GM18520 (cell line): ENCODE data around the gene SLC6A6.

Experiments used
- ATAC-seq: cut with Tn5 transposase; IDR thresholded peaks from one replicate; pipeline ENCODE4 v1.9.1; 2021; ENCODE audit not compliant: unreplicated experiment

The SLC6A6 gene

DNA sequence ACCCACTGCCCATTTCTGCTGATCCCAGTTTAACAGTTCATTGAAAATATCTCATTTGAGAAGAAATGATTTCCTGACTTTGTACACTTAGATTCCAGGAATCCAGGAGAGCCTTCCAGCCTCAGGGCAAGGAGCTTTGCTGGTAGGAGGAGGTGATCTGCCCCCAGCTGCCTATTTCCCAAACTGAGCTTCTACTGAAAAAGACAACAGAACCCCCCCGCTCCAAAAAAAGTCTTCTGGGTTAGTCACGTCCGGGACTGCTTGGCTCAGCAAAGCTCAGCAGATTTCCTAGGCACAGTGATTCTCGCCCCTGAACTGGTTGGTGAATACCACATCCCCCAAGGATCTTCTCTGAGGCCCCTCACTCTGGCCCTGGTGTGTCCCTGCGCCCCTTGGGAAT, 13.1 kb downstream of the SLC6A6 start:
- ATAC-seq, result no peak

DNA sequence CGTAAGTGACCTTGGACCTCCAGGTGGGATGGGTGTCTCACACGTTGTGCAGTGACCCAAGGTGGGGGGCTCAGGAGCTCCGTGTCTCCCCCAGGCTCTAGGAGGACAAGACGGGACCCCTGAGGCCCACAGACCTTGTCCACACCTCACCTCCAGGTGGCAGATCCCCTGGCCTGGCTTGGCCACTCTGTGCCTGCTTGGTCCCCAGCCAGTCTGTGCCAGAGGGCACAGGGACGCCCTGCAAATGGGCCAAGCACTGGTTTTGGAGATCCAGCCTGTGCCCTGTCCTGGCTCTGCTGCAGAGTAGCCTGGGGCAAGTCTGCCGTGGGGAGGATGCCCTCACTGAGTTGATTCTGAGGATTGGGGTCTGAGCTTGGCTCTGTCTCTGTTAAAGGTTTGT, 14.0 kb downstream of the SLC6A6 start:
- no peak for ATAC-seq

DNA sequence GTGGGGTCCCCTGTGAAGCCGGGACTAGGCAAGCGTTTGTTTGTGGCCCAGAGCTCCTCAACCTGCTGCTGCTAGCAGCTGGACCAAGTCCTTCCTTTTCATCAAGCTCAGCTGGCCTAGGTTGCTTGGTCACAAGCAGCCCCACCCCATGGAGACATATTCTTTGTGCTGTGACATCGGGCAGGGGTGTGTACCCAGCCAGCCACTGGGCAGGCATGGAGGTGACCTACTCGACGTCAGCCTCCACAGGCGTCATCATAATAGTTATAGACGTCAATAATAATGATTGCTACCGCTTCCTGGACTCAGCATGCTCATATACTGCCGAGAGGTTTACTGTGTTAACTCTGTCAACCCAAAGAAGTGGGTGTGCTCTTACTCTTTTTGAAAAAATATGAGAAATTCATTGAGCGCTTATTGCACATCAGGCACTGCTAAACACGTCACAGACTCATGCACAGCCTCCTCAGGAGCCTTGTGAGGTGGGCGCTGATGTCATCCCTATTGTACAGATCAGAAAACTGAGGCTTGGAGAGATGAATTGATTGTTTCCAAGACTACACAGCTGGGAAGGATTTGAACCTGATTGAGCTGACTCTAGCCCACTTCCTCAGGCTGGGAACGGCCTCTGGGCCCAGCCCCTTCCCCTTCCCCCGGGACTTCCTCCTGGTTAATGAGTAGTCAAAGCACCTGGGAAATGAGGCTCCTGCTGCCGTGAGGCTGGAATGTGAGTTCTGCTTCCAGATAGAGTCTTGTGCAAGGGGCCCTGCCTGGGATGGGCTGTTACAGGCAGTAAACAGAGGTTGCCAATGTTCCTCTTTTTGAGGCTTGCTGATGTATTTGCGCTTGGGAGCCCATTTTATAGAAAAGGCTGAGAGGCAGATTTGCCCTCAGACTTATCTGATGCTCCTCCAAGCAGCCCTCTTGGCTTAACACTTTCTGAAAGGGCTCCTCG, 16.2 kb downstream of the SLC6A6 start:
- ATAC-seq, result no peak

DNA sequence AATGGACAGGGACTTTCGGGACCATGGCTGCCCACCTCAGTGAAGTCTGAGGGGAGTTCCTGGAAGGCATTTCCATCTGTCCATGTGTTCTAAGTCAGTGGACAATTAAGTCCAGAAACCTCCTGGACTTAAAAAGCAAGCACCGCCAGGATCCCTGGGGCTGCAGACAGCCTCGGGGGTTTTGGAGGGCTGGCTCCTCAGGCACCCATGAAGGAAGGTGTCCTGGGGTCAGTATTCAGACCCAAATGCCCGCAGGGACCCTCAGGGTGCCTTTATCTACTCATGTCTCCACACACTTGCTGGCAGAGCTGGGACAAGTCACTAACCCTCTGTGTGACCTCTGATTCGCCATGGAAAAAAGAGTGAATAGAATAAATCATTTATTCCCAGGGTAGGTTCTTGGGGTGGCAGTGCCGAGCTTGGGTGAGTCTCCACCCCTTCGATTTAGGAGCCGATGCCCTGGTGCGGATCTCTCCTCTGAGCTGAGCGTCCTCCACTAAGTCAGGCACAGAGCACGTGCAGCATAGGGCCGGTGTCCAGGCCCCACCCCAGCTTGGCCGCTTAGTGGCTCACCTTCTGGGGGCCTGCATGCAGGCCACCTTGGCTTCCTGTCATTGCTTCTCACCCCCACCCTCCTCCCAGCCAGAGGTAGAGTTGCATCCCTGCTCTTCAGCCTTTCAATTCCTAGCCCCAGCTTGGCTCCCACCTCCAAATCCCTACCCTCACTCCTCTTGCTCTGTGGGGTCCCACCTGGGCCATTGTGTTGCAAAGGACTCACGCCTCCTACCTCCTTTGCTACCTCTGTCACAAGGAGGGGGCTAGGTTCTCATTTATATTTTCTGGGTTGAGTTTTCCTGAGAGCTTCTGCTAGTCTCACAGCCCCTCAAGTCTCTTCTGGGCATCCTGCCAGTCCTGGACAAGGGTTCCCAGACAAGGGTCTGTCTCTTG, 19.9 kb downstream of the SLC6A6 start:
- ATAC-seq, result no peak

DNA sequence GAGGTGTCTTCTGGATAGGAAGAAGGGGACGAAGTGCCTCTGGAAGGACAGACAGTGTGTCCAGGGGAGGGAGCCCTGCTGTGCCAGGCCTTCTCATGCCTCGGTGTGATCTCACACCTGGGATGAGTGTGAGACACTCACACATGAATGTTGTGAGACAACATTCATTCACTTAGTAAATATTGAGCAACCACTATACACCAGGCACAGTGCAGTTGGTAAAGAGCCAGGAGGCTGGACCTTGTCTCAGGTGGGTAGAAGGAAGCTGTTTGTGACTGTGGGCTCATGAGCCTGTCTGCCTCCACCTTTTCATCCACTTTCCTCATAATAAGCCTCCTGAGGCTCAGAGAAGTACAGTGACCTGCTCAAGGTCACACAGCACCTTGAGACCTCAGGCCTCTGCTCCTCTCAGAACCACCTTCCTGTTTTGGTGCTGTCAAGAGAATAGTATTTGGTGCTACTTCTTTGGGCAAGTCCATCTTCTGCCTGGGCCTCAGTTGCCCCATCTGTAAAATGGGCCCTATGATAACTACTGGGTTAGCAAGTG, 20.9 kb downstream of the SLC6A6 start:
- no peak for ATAC-seq

DNA sequence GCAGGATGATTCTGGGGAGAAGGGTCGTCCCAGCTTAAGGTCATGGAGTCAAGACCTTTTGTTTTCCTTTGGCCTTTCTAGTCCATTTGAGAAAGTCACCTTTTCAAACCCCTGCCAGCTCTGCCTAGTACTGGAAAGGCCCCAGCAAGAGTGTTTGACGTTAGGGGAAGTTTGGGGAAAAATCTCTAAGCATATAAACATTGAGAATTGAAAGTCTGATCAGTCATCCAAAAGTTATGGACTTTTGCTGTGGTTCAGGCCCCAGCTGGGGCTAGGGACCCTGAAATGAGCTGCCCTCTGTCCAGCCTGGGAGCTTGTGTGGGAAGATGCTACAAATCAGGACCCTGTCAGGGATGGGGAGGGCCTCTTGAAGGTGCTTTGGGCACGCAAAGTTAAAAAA, 21.6 kb downstream of the SLC6A6 start:
- no peak for ATAC-seq

DNA sequence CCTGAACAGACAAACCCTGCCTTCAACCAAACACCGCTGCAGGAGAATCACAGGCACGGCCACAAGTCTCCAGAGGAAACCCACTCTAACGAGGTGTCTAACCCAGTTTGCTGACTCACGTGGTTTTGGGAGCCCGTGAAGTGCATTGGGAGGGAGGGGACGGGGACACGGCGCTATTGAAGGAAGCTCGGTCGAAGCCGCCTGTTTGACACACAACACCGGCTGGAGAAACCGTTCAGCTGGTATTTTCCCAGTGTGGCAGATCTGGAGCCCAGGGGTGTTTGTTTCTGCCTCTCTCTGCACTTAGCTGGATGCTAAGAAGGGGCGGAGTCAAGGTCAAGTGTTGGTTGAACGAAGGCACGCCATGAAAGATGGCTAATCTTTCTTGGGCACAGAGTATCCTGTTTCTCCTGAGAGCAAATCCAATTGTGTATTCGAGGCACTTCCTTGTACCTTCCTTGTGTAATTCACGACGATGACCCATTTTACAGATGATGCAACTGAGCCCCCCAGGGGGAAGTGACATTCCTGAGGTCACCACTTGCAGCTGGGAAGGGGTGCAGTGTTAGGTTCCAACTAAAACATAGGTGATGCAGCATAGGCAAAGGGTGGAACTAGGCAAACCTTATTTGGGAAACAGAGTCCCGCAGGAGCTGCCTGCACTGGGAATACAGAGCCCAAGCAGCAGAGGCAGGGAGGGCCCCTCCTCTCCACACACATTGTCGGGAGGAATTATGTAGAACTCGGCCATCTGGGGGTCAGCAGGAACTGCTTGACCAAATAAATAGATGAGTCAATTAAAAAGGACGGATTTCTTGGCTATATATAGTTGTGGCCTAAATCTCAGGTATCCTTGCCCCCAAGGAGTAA, 22.5 kb downstream of the SLC6A6 start:
- no peak for ATAC-seq

DNA sequence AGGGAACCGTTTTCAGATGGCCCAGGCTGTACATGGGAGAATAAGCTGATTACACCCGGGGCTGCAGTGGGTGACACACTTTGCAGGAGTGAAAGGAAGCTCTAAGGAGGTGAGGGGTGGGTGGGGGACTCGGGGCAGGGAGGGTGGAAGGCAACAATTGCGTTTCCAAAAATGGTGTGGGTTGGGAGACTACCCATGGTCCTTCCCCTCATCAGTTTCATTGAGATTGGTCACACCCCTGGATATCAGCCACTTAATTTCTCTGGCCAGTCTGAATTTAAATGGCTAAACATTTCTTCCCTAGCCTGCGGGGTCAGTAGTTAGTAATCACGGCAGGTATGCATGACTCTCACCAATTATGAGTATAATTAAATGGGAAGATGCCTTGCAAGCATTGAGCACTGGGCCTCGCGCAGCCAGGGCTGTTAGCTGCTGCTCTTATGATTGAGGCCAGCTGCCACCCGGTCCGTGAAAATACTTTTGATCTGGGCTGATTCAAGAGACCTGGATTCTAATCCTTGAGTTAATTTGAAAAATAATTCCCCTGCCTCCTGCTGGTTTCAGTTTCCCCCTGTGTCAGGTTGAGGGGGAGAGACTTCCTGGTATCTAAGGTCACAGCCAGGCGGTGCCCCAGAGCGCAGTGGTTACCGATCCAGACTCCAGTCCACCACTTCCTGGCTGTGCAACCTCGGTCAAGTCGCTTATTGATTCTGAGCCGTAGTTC, 23.3 kb downstream of the SLC6A6 start:
- peak; percentile 38 for ATAC-seq

DNA sequence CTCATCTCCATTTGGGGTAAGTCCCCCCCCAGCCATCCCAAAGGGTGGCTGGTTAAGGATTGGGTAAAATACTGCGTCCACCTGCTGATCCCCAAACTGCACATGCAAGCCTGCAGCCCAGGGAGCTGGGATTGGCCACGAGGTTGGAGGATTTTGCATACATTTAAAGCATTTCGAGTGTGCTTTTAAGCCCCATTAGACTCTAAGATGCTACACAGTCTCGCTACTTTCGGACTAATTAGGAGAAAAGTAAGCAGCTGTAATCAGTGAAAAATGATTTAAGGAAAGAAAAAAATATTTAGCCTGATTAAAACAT, 23.9 kb downstream of the SLC6A6 start:
- ATAC-seq, result no peak

DNA sequence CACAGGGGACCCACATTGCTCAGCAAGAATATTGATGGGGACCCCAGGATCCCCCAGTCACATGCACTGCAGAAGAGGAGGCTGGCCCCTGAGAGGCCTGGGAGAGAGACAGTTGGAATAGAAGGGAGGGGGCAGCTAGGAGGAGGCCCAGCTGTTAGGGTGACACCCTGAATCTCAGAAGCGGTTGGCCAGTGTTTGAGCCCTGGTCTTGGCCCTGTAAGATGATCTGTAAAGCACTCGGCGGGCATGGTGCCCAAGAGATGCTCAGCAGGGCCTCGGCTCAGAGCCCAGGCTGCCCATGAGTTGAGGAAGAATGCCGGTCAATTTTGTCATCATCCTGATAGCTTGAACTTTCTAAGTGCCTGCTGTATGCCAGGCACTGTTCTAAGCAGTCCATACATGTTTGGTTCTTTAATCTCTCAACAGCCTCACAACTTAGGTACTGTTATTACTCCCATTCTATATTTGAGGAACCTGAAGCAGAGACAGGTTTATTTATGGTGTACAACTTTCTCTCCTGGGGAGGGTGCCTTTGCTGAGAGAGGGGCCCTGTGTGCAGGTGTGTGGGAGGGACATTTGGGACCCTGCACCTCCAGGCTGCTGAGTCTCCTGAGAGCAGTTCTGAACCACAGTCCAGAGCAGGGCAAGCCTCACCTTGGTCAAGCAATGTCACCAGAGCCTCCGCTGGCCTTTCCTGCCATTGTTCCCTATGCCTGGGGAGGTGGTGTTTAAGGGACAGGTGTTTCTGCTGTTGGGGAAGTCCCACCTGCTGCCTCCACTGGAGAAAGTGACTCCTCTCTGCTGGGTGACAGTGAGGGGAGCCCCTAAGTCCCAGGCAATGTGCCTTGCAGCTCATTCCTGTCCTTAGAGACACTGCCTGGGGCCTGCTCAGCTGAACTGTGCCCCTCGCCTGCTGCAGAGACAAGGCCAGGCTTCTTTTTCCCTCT, 26.0 kb downstream of the SLC6A6 start:
- no peak for ATAC-seq

DNA sequence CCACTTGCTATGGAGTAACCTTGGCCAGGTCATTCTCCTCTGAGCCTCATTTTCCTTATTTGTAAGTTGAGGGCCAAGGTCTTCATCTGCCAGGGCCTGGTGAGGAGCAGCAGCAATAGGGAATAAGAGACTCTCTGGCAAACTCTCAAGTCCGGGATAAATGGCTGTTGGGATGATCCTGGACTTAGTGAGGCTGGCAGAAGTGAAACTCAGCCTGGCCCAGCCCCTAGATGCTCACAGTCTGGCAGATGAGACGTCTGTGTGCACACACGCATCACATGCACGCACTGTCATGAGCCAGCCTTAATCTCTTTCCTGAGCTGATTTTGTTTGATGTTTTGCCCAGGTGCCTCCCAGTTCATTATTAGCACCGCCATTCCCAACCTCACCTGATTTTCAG, 26.8 kb downstream of the SLC6A6 start:
- ATAC-seq, result no peak

DNA sequence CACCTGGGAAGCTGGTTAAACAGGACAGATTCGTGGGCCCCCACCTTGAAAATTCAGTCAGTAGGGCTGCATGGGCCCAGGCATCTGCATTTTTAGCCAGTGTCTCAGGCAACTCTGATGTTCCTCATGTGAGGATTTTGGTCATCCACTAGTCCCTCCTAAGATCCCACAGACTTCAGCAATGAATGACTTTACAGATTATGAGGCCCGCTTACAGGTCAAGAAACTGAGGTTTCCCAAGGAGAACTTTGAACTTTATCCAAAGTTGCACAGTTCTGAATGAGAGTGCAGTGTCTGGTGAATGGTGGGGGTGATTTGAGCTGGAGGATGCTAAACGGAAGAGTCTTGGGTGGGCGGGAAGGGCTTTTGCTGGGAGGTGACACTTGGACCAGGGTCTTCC, 27.2 kb downstream of the SLC6A6 start:
- no peak for ATAC-seq

DNA sequence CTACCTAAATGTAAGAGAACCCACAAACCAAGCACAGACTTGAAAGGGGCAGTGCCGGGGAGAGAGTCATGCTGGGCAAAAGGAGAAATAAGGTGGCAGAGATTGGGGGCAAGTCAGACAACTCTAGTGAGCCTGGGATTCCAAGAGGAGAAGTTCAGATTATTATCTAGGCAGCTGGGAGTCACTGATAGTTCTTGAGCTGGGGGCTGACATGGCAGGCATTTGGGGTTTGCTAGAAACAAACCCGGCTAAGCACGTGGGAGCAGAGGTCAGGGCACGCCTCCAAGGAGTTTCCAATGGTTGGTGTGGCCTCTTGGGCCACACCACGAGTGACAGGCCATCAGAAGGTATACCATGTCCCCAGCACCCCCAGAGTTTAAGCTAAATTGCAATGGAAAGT, 27.6 kb downstream of the SLC6A6 start:
- ATAC-seq, result no peak

DNA sequence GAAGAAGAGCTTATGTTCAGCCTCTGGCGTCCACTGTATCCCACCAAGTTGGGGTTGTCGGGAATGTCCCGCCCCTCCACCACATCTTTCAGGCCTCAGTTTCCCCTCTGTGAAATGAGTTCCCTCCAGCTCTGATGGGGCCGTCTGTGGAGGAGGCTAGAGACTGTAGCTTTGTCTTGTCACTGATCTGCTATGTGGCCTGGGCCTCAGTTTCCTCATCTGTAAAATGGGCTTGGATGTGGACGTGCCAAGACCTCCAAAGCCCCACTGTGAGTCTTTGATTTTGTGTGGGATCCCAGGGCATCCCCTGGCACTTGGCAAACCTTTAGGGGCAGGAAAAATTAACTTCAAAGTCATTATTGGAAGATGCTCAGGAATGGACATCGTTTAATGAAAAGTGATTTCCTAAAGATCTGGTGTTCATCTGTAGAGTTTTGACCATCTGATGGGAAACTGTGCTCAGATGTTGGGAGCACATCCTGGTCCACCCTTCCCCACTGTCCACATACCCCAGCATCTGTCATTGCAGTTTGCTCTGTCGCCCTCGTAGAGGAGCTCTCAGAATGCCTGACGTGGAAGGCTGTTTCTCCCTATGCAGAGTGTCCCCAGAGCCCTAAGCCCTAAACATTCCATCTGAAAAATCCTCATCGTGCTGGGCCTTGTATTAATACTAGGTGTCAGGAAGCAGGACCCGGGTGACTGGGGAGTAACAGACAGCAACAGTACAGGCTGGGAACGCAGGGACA, 28.5 kb downstream of the SLC6A6 start:
- no peak for ATAC-seq

DNA sequence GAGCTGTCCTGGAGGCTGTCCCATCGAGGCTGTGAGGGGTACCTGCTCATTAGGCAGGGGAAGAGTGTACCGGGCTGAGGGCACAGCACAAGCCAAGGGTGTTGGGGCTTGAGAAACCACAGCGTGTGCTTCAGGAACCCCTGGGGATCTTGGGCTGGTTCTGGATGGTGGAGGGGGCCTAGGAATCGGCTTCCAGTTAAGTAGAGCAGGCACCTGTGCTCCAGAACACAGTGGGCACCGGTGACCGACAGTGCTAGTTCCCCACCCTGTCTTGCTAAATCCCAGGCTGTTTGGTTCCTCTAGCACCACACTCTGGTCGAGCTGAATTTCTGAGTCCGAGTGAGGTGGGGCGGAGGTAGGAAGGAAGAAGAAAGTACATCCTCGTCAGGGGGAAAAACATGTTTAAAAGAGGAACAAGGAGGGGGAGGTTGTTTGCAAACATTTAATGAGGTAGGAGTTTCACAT, 29.1 kb downstream of the SLC6A6 start:
- ATAC-seq, result peak; percentile 0

DNA sequence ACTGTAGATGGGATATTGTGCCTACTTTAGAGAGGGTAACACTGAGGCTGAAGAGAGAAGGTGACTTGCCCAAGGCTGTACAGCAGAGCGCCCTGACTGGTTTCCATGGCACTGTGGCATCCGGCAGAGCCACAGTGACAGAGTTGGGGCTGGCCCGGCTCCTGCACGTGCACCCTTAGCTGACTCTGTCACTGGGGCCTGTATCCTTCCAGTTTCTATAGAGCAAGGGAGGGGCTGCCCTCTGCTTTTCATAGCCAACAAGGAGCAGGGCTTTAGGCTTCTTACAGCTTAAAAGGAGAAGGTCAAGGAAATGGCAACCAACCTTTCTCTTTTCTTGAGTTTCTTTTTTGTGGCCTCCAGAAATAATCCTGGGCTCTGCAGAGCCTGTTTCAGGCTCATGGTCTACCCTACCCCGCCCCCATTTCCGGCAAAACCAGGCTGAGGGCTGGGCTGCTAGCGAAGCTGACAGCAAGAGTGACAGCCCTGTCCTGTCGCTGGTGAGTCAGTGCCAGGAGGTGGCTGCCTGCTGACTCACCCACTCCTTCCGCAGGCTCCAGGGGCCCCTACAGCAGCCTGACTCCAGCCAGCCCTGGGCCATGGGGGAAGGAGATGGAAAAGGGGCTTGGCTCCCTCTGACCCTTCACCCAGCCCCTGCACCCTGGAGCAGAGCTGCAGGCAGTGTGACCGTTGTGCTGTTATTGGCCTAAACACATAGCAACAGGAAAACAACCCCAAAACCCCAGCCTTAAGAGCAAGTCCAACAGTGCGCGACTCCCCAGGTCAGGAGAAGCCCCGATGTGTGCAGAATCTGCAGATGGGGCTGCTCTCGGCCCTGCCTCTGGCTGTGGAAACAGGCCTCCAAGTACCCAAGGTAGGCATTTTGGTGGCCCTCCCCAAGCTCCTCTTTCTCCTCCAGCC, 29.8 kb downstream of the SLC6A6 start:
- ATAC-seq, result peak; percentile 74

DNA sequence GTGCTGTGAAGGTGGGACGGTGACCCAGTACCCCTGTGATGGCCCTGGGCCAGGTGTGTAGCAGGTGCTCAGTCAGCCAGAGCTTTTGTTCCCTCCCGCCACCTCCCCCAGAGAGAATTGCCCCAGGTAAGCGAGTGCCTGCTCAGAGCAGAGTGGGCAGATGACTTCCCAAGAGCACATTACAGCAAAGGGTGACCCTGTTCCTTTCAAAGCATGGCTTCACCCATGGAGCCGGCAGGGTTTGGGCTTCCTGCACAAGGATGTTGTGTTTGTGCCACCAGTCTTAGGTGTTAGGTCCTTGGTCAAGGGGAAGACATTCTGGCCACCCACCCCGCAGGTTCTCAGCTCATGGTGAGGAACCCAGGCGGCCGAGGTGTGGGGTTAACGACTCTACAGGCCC, 30.7 kb downstream of the SLC6A6 start:
- ATAC-seq, result no peak
